Activated T-cell treated with anti-CD3 and anti-CD28 coated beads, Interleukin-2, amount 50 U/mL, for 1 hour (primary cell): ENCODE results near the gene CLEC4A.
"Not testable (repeated sequence)": the region's sequence is repeated elsewhere in the genome, so short reads cannot be mapped to it uniquely, and the experiment has no call there.

ENCODE experiments used
- DNase-seq: peaks from one replicate; pipeline ENCODE4 v3.0.0-alpha.2; 2020

The CLEC4A gene

DNA sequence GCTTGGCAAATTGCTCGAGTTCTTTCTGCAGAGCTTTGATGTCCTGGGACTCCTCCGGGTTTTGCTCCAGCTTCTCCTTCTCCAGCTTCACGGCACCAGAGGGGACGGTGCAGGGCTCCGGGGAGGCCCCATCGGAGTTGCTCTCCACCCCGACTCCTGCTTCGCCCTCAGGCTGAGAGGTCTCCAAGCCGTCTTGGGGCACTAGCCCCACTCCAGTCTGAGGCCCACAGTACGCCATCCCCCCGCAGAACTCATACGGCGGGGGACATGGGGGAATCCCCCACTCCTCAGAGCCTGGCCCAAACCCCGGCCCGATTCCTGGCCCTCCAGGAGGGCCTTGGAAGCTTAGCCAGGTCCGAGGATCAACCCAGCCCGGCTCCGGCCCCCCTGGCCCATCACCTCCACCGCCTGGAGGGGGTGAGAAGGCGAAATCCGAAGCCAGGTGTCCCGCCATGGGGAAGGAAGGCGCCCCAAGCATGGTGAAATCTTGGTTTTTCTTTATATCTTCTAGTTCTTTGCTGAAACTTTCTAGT, 11.0 kb downstream of the CLEC4A start:
- DNase-seq, result not testable (repeated sequence)

DNA sequence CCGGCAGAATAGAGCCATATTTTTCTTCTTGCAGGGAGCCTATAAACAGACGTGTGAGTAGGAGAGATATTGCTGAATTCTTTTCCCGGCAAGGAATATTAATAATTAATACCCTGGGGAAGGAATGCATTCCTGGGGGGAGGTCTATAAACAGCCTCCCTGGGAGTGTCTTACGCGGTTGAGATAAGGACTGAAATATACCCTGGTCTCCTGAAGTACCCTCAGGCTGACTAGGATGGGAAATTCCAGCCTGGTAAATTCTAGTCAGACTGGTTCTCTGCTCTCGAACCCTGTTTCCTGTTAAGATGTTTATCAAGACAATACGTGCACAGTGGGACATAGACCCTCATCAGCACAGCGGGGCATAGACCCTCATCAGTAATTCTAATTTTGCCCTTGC, 18.2 kb downstream of the CLEC4A start:
- not testable (repeated sequence) for DNase-seq

DNA sequence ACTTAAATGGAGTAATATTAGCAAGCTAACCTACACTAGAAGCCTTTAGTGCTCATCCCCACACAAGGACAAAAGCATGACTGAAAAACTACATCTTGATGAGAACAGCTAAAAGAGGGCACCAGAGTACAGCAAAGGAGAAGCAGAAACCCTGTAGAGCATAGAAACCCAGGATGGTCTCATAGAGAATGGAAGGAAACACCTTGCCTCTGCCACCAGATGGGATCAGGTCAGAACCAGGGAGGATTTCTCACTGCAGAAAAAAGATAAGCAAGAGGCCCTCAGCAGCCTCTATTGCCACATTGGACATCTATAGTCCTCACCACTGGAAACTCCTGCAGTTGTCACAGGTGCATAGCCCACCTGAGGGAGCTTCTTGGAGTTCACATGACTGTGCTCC, 19.8 kb downstream of the CLEC4A start:
- DNase-seq, result no peak

DNA sequence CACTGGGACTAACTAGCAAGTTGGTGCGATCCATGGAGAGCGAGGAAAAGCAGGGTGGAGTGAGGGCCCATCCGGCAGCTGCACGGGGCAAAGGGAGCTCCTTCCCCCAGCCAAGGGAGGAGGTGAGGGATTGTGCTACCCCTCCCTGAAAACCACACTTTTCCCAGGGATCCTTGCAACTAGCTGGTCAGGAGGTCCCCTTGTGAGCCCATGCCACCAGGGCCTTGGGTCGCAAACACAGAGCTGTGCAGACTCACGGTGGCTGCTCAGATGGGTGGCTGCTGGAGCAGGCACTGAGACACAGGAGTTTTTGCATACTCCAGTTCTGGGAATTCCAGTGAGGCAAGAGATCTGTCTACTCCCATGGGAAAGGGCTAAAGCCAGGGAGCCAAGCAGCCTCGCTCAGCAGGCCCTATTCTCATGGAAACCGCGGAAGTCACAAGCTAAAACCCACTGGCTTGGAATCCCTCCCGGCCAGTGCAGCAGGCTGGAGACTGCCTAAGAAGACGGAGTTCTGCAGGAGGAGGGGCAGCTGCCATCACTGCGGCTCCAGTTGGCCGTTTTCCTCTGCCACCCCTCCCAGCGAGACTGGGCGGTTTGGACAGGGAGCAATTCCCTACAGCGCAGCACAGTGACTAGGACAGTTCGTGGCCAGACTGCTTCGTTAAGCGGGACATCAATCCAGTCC, 22.5 kb downstream of the CLEC4A start:
- DNase-seq, result no peak

DNA sequence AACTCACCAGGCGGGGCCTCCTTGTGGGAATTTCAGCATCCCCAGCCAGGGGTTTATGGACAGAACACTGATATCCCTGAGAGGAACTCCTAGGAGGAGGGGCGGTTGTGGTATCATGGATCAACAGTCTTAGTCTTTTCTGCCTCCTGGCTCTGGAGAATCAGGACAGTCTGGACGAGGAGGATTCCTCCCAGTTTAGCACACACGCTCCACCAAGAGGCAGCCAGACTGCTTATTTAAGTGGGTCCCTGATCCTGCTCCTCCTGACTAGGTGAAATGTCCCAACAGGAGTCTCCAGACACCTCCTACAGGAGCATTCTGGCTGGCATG, 23.0 kb downstream of the CLEC4A start:
- no peak for DNase-seq

DNA sequence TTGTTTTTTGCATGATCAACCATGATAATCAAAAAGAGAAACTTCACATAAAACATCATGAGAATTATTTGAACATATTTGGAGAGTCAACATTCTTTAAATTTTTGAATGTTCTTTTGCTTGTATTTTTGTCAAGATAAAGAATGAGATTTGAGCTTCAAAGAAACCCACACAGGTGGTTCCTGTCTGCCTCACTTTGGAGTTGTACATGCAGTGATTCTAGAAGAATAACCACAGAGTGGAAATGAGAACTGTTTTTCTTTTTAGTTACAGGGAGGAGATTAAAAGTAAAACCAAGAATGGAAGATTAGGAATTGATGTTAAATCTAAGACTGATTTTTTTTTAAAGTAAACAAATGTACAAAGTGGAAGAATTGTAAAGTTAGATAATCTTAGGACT, 31.1 kb downstream of the CLEC4A start:
- no peak for DNase-seq

DNA sequence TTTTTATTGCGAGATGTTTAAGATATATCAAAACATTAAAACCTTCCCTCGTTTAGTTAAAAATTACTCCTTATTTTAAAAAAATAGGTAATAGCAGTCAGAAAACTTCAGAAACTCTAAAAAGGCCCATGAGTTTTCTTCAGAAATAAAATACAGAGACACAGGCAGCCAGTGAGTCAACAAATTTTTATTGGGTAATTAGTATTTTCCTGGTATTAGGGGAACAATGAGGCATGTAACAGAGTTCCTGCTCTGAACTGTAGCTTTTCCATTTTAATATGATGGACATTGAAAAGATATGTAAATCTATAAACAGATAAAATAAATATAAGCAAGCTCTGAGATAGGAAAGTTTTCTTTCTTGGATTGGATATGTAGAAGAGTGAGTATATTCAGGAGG, 33.0 kb downstream of the CLEC4A start:
- no peak for DNase-seq

DNA sequence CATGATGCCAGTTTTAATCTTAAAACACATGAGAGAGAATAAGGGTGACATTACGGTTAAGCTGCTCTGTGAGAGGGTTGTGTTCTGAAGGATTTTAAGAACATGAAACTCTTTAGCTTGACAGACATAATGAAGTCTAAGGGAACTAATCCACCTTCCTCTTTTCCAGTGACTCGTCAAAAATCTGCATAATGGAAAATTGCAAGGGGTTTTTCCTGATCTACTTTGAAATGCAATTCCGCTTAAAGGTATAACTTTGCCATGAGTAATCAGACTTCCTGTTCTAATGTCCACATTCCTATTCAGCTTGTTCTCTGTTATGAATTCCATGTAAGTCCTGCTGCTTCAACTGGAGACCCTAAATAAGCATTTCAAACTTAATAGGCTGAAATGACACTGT, 33.4 kb downstream of the CLEC4A start, which contains the start of gene ZNF705A:
TSS of gene ZNF705A (plus strand) at position 171 of the 400 bp plus-strand sequence. CDS start 15,611 bp downstream, outside the sequence.
- no peak for DNase-seq

DNA sequence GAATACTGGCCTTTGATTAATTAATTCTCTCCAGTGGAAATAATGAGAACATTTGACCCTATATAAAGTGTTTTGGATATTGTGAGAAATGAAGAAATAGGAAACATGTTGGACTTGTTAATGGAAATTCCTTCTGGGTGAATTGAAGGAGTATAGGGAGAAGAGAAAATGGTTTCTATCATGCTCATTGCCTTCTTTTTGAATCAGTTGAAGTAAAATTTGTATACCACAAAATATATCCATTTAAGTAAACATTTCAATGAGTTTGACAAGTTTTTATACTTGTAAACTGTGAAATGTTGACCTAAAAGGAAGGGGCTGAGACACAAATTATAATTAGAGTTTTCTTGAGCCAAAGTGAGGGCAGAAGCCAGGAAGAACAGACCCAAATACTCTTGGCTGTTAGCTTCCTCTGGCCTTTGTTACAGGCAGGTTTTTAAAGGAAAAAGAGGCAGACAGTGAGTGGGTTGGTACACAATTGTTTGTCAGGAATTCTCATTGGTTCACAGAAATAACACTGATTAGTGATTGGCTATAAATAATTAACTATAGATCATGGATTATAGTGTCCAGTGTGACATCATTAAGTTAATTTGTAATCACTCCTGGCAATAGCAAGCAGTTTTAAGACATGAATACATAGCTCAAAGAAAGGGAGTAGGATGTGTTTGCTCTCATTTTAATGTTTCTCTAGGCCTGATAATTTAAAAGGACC, 34.2 kb downstream of the CLEC4A start:
- DNase-seq, result no peak

DNA sequence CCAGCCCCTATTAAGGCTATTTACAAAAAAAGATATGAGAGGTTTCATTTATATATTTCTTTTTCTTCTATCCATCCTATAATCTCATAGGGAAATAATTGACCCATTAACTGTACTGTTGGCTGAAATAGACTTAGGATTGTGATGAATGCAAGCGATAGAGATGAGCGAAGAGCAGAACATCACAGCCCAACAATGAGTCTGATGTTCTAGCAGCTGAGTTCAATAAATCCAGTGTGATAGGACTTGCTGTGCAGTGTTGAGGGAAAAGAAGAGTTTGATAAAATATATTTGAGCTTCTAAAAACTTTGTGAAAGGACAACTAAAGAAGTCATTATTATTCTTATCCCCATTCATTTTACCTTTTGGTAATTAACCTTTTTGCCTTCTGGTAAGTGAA, 49.5 kb downstream of the CLEC4A start:
- DNase-seq, result not testable (repeated sequence)

DNA sequence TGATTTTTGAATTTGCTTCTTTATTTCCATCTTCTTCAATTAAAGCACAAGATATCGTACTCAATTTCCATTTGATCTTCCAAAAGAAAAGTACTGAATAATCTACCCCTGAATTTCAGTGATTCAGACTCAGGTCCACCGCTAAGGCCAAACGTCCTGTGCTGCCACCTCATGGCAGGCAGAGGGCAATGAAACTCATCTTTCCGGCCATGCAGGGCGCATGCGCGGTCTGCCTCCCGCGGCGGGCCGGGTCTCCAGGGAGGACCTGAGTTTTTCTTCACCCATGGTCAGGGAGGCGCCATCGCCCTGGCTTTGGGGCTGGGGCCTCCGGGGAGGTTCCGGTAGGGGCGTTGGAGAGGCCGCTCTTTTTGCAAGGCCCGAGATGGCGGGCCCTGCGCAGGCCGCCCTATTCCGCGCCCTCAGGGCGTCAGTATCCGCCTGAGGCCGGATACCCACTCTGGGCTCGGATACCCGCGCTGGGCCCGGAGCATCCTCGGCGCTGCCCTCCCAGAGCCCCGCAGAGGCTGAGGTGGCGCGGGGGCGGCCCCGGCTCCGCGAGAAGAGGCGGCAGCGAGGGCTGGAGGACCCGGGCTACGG, 56.7 kb downstream of the CLEC4A start:
- peak; percentile 87 for DNase-seq

DNA sequence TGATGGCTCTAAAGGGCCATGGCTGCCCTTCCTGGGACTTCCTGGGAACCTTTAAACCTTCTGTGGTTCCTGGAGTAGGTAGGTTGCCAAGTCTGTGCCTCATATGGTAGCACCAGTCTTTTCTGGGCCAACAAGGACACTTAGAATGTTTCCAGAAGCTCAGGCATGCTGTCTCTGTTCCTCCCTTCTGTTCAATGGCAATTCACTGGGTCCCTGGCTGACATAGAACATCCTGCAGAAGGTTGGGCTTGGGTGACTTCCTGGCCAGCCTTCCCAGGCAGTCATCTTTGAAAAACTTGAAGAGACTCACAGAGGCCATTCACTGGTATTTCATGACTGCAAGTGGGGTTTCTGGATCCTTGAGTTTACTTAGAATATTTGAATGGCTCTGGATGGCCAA, 57.9 kb downstream of the CLEC4A start:
- not testable (repeated sequence) for DNase-seq

DNA sequence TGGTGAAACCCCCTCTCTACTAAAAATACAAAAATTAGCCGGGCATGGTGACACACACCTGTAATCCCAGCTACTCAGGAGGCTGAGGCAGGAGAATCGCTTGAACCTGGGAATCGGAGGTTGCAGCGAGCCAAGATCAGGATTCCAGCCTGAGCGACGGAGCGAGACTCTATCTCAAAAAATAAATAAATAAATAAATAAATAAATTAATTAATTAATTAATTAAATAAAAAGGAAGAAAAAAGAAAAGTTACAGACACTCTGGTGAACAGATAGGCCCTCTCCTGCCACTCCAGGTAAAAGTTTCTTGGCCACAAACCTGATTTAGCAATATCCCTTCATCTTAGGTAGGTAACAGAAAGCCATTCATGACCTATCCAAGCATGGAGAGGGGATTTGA, 59.5 kb downstream of the CLEC4A start:
- DNase-seq, result not testable (repeated sequence)

DNA sequence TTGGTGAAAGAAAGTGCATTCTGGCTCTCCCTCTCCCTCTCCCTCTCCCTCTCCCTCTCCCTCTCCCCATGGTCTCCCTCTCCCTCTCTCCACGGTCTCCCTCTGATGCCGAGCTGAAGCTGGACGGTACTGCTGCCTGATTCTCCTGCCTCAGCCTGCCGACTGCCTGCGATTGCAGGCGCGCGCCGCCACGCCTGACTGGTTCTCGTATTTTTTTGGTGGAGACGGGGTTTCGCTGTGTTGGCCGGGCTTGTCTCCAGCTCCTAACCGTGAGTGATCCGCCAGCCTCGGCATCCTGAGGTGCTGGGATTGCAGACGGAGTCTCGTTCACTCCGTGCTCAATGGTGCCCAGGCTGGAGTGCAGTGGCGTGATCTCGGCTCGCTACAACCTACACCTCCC, 59.9 kb downstream of the CLEC4A start:
- not testable (repeated sequence) for DNase-seq

DNA sequence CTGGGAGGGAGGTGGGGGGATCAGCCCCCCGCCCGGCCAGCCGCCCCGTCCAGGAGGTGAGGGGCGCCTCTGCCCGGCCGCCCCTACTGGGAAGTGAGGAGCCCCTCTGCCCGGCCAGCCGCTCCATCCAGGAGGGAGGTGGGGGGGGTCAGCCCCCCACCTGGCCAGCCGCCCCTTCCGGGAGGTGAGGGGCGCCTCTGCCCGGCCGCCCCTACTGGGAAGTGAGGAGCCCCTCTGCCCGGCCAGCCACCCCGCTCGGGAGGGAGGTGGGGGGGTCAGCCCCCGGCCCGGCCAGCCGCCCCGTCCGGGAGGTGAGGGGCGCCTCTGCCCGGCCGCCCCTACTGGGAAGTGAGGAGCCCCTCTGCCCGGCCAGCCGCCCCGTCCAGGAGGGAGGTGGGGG, 60.8 kb downstream of the CLEC4A start:
- not testable (repeated sequence) for DNase-seq

DNA sequence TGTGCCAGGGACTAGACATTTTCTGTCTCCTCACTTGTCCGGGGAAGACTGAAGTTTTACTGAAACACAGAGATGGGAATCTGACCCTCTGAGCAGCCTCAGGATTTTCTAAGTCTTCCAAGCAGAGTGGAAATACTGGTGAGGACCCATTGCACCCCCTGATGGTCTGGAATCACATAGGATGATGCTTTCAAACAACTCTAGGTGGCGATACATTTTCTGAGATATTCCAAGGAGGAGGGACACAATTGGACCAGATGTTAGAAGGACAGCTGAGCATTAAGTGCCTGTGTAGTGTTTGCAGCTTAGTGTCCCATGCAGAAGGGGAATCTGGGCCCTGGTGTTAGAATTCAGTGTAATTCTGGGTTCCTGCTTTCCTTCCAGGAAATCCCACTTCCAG, 64.7 kb downstream of the CLEC4A start:
- DNase-seq, result not testable (repeated sequence)
